ENCODE measurements around the gene ARNT2.
"Not testable (repeated sequence)": the region's sequence is repeated elsewhere in the genome, so short reads cannot be mapped to it uniquely, and the experiment has no call there.

DNA sequence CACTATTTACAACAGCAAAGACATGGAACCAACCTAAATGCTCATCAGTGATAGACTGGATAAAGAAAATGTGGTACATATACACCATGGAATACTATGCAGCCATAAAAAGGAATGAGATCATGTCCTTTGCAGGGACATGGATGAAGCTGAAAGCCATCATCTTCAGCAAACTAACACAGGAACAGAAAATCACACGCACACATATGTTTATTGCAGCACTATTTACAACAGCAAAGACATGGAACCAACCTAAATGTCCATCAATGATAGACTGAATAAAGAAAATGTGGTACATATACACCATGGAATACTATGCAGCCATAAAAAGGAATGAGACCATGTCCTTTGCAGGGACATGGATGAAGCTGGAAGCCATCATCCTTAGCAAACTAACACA lies 13.2 kb upstream of the ARNT2 start:
- not testable (repeated sequence) for TF ChIP-seq POLR2A, SPI1, TAF1, POLR2AphosphoS5 (IDR thresholded peaks at IDR 0.05; ENCODE audit: low read depth, low read length)
